Measurements from ENCODE around the gene GPS1.
A peak's percentile ranks its signal among the peaks of the same experiment; 100 is the strongest.

GPS1 gene

DNA sequence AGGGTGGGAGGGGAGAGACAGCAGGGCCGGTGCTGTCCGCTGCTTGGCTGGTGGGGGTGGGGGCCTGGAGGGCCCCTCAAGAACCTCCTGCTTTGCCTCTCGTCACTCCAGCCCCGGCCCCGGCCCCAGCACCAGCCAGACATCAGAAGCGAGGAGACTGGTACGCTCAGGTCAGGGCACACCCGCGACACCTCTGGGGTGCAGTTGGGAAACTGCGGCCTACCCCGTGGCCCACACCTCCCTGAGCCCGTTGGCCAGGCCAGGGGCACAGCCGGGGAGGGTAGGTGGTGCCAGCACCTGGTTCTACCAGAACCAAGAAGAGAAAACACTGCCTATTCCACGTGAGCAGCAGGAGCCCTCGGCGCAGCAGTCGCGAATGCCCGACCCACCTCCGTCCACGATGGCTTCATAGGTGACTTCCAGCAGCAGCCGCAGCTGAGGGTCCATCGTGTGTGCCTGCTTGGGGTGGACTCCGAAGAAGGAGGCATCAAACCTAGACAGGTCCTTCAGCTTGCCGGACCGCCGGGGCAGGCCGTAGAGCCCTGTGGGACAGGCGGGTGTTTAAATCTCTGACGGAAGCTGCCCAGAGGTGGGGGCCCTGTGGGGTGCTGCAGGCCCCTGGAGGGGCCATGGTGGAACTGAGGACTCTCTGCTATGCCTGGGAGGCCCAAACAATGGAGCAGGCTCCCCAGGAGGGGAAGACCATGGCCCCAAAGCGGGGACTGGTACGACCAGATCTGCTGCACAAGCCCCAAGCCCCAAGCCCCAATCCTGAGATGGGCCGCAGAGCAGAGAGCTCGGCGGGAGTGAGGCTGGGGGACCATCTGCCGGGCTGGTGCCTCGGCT is 43.5 kb downstream of the GPS1 start:
- Histone ChIP-seq H4K20me1 (ENCODE audit: low read depth, low read length) (no peaks in the 10 kb centered on the region; the same call in 1 of the 2 replicates), H3F3A (ENCODE audit: insufficient read depth) (peaks cover 10% of the 10 kb centered on the region), H3K27me3 (ENCODE audit: low read length) (no peaks in the 10 kb centered on the region), H3K4me2 (ENCODE audit: low read depth, low read length, poor library complexity, severe bottlenecking) (no peak overlapping the region), H3K36me3 (ENCODE audit: low read length) (0 out of 2 replicates have a peak, but pooled peaks cover 2% of the 10 kb centered on the region), H3K4me3 (ENCODE audit: insufficient read depth, low read length, poor library complexity, severe bottlenecking) (no peak overlapping the region), H3K9me2 (replicated peaks; ENCODE audit: insufficient read depth, low read length) (no peaks in the 10 kb centered on the region), H2AFZ (ENCODE audit: low read depth, low read length, severe bottlenecking) (no peak overlapping the region), H3K79me2 (ENCODE audit: insufficient read depth, low read length) (peaks cover 32% of the 10 kb centered on the region), H3K9me3 (ENCODE audit: insufficient read depth, low read length) (no peaks in the 10 kb centered on the region), H3K9ac (ENCODE audit: low read length) (0 out of 2 replicates have a peak overlapping the region, but pooled peaks have one; percentile 13), H3K27ac (ENCODE audit: low read depth, low read length) (no peak overlapping the region)
- TF ChIP-seq CTCF (IDR thresholded peaks at IDR 0.05; ENCODE audit: insufficient read depth, low read length, poor library complexity, severe bottlenecking) (no peak), EZH2phosphoT487 (conservative IDR thresholded peaks at IDR 0.05; ENCODE audit: low read length) (no peak)

- Histone ChIP-seq H3K9me3 (ENCODE audit: insufficient read depth, low read length) (no peaks in the 10 kb centered on the region), H3K4me3 (ENCODE audit: insufficient read depth, low read length, poor library complexity, severe bottlenecking) (no peak overlapping the region), H3K4me2 (ENCODE audit: low read depth, low read length, poor library complexity, severe bottlenecking) (peak overlapping the region; percentile 60), H3K9me2 (replicated peaks; ENCODE audit: insufficient read depth, low read length) (no peaks in the 10 kb centered on the region), H2AFZ (ENCODE audit: low read depth, low read length, severe bottlenecking) (no peak overlapping the region), H3K79me2 (ENCODE audit: insufficient read depth, low read length) (peaks cover 32% of the 10 kb centered on the region), H3F3A (ENCODE audit: insufficient read depth) (peaks cover 18% of the 10 kb centered on the region), H3K27me3 (ENCODE audit: low read length) (no peaks in the 10 kb centered on the region), H4K20me1 (ENCODE audit: low read depth, low read length) (no peaks in the 10 kb centered on the region; the same call in 1 of the 2 replicates), H3K27ac (ENCODE audit: low read depth, low read length) (no peak overlapping the region), H3K9ac (ENCODE audit: low read length) (peak overlapping the region; percentile 100), H3K36me3 (ENCODE audit: low read length) (0 out of 2 replicates have a peak, but pooled peaks cover 2% of the 10 kb centered on the region)
- no peak for TF ChIP-seq CTCF (IDR thresholded peaks at IDR 0.05; ENCODE audit: insufficient read depth, low read length, poor library complexity, severe bottlenecking)
These were observed 44.3 kb downstream of the GPS1 start for GRCh38 chr17:82095777-82096708.

GRCh38 chr17:82096709-82097183 is 45.0 kb downstream of the GPS1 start:
- 0 out of 2 replicates have a peak, but pooled peaks cover 2% of the 10 kb centered on the region for H3K36me3 ChIP-seq (ENCODE audit: low read length)
- peak overlapping the region; percentile 100 for H3K9ac ChIP-seq (ENCODE audit: low read length)
- H3K27me3 ChIP-seq (ENCODE audit: low read length), result no peaks in the 10 kb centered on the region
- no peaks in the 10 kb centered on the region for H3K9me3 ChIP-seq (ENCODE audit: insufficient read depth, low read length)
- TF ChIP-seq EZH2phosphoT487 (conservative IDR thresholded peaks at IDR 0.05; ENCODE audit: low read length) (no peak), CTCF (IDR thresholded peaks at IDR 0.05; ENCODE audit: insufficient read depth, low read length, poor library complexity, severe bottlenecking) (no peak)
- H3F3A ChIP-seq (ENCODE audit: insufficient read depth), result peaks cover 24% of the 10 kb centered on the region
- H3K27ac ChIP-seq (ENCODE audit: low read depth, low read length), result peak overlapping the region; percentile 93
- H3K9me2 ChIP-seq (replicated peaks; ENCODE audit: insufficient read depth, low read length), result no peaks in the 10 kb centered on the region
- no peak overlapping the region for H2AFZ ChIP-seq (ENCODE audit: low read depth, low read length, severe bottlenecking)
- peaks cover 32% of the 10 kb centered on the region for H3K79me2 ChIP-seq (ENCODE audit: insufficient read depth, low read length)
- peak overlapping the region; percentile 60 for H3K4me2 ChIP-seq (ENCODE audit: low read depth, low read length, poor library complexity, severe bottlenecking)
- peak overlapping the region; percentile 99 for H3K4me3 ChIP-seq (ENCODE audit: insufficient read depth, low read length, poor library complexity, severe bottlenecking)
- H4K20me1 ChIP-seq (ENCODE audit: low read depth, low read length), result no peaks in the 10 kb centered on the region; the same call in 1 of the 2 replicates
